Suprapubic skin (tissue), 4 donors: ENCODE data around the gene TMUB2.

Source experiments
- CTCF ChIP-seq, 2 donors: fragments of 200-600 bp in 1 of 2; fragments of 450-650 bp in 1 of 2; sonication (generic) in 1 of 2; IDR thresholded peaks; one replicate each; pipeline ENCODE4 v1.5.1; 2016 to 2019; ENCODE audit warnings: antibody characterized with exemption in 2 of 2, mild to moderate bottlenecking in 1 of 2, moderate library complexity in 1 of 2
- POLR2A ChIP-seq, 2 donors: fragments of 450-650 bp; IDR thresholded peaks; one replicate each; pipeline ENCODE4 v1.6.1; 2017; ENCODE audit warnings: antibody characterized with exemption in 2 of 2, mild to moderate bottlenecking in 2 of 2, moderate library complexity in 2 of 2
- POLR2AphosphoS5 ChIP-seq, 3 donors: sonication (generic); formaldehyde crosslinking; IDR thresholded peaks; one replicate each; pipeline ENCODE4 v1.6.1; 2017; ENCODE audit warnings: antibody characterized with exemption in 3 of 3

- TF ChIP-seq CTCF (IDR thresholded peaks at IDR 0.05), result no peak
- TF ChIP-seq POLR2A (IDR thresholded peaks at IDR 0.05), result no peak
- no peak for TF ChIP-seq POLR2AphosphoS5 (IDR thresholded peaks at IDR 0.05)
Observed at GRCh38 chr17:44191941-44192496, 5.2 kb downstream of the TMUB2 start.
